B cell (primary cell): Measurements from ENCODE around the gene C1QTNF12. TPM values are rescaled to one million over a fixed set of nuclear protein-coding genes. Genes with fewer than 3 reads are reported as not detected.

Experiments
- ATAC-seq: fragments of 200-7000 bp; cut with Tn5 transposase; one replicate; pipeline ENCODE4 v1.10.0; 2021; ENCODE audit warnings: low read depth, mild to moderate bottlenecking, moderate number of reproducible peaks, moderate library complexity
- CTCF ChIA-PET: fragments of 350-600 bp; sonication (Branson Sonifier 250); formaldehyde crosslinking; loops from one replicate; lab custom pipeline; 2021; ENCODE audit warnings: antibody characterized with exemption, inconsistent platforms; lab: Charles Lee
- POLR2A ChIA-PET: fragments of 350-600 bp; sonication (Branson Sonifier 250); formaldehyde crosslinking; loops from one replicate; lab custom pipeline; 2021; ENCODE audit warnings: antibody characterized with exemption; lab: Charles Lee
- DNase-seq: peaks from one replicate; pipeline ENCODE4 v3.0.0; 2013
- H2AFZ ChIP-seq: 2 replicates; pipeline ENCODE4 v1.6.1; 2012; ENCODE audit warnings: mild to moderate bottlenecking, low read depth, low read length; ENCODE audit not compliant: insufficient read depth, poor library complexity, severe bottlenecking
- H3K27ac ChIP-seq, 2 donors: 1 replicate in 1 of 2; 2 replicates in 1 of 2; pipeline ENCODE4 v1.5.1; 2012 to 2013; ENCODE audit warnings: low read length in 2 of 2, mild to moderate bottlenecking in 2 of 2, moderate library complexity in 1 of 2
- H3K27me3 ChIP-seq, 4 experiments: fragments of 200-600 bp in 1 of 4; sonication (generic) in 1 of 4; replicated peaks in 1 of 4; 1 replicate in 2 of 4; 2 replicates in 2 of 4; pipeline versions ENCODE4 v1.6.1 to v1.7.0; 2013 to 2016; ENCODE audit warnings: low read length in 3 of 4, mild to moderate bottlenecking in 2 of 4, mixed read lengths in 1 of 4, moderate library complexity in 1 of 4; ENCODE audit not compliant: insufficient read depth in 4 of 4, control insufficient read depth in 3 of 4; ENCODE audit errors: control extremely low read depth in 1 of 4
- H3K36me3 ChIP-seq, 2 experiments: replicated peaks in 1 of 2; 1 replicate in 1 of 2; 2 replicates in 1 of 2; pipeline versions ENCODE4 v1.6.1 to v1.7.1; 2013; ENCODE audit warnings: low read length in 1 of 2; ENCODE audit not compliant: insufficient read depth in 2 of 2, control insufficient read depth in 1 of 2; ENCODE audit errors: control extremely low read depth in 1 of 2, extremely low read depth in 1 of 2
- H3K4me1 ChIP-seq, 2 donors: fragments of 200-600 bp in 1 of 2; sonication (generic) in 1 of 2; 1 replicate in 1 of 2; 2 replicates in 1 of 2; pipeline versions ENCODE4 v1.5.1 to v1.6.1; 2013 to 2017; ENCODE audit warnings: low read length in 2 of 2; ENCODE audit not compliant: control insufficient read depth in 2 of 2, insufficient read depth in 2 of 2
- H3K4me2 ChIP-seq: replicated peaks from 2 replicates; pipeline ENCODE3; 2012; ENCODE audit warnings: mild to moderate bottlenecking, low read depth, low read length; ENCODE audit not compliant: poor library complexity, severe bottlenecking
- H3K4me3 ChIP-seq, 5 experiments: fragments of 200-600 bp in 1 of 5; sonication (generic) in 1 of 5; 1 replicate in 3 of 5; 2 replicates in 2 of 5; pipeline versions ENCODE4 v1.5.1 to v1.7.0; 2011 to 2016; ENCODE audit warnings: low read length in 4 of 5, mild to moderate bottlenecking in 4 of 5, low read depth in 2 of 5, control low read depth in 1 of 5, moderate library complexity in 1 of 5; ENCODE audit not compliant: insufficient read depth in 1 of 5; ENCODE audit errors: control extremely low read depth in 1 of 5, extremely low read depth in 1 of 5
- H3K79me2 ChIP-seq: fragments of 200-600 bp; sonication (generic); one replicate; pipeline ENCODE4 v1.6.0; 2016; ENCODE audit warnings: low read length; ENCODE audit not compliant: control insufficient read depth, insufficient read depth
- H3K9ac ChIP-seq: fragments of 200-600 bp; sonication (generic); 2 replicates; pipeline ENCODE4 v1.6.1; 2017; ENCODE audit warnings: mild to moderate bottlenecking, low read length, moderate library complexity
- H3K9me3 ChIP-seq, 3 donors: one replicate each; pipeline versions ENCODE4 v1.6.1 to v1.7.1; 2013; ENCODE audit warnings: low read length in 2 of 3; ENCODE audit not compliant: control insufficient read depth in 2 of 3, insufficient read depth in 1 of 3; ENCODE audit errors: control extremely low read depth in 1 of 3
- H4K20me1 ChIP-seq: 2 replicates; pipeline ENCODE4 v1.6.0; 2012; ENCODE audit warnings: mild to moderate bottlenecking, low read length; ENCODE audit not compliant: insufficient read depth, control insufficient read depth, poor library complexity, severe bottlenecking
- H3K27ac Mint-ChIP-seq: one replicate; pipeline ENCODE4 v1.8.0; 2021; ENCODE audit warnings: mixed read lengths
- H3K27me3 Mint-ChIP-seq: one replicate; pipeline ENCODE4 v1.8.0; 2021; ENCODE audit warnings: mixed read lengths
- H3K4me1 Mint-ChIP-seq: one replicate; pipeline ENCODE4 v1.8.0; 2021; ENCODE audit warnings: mixed read lengths
- H3K4me3 Mint-ChIP-seq: one replicate; pipeline ENCODE4 v1.8.0; 2021; ENCODE audit warnings: mixed read lengths
- H3K9me3 Mint-ChIP-seq: one replicate; pipeline ENCODE4 v1.8.0; 2022; ENCODE audit warnings: mixed read lengths; ENCODE audit not compliant: insufficient read depth
- EZH2 ChIP-seq: IDR thresholded peaks from 2 replicates; pipeline ENCODE4 v1.6.1; 2012; ENCODE audit warnings: borderline replicate concordance, low read depth, mild to moderate bottlenecking, moderate library complexity, low read length; ENCODE audit not compliant: insufficient read depth, poor library complexity, severe bottlenecking
- WGBS: methylation state at CpG from one replicate; pipeline ENCODE4 v1.1.5; 2013; ENCODE audit warnings: missing lambda C conversion rate; ENCODE audit not compliant: insufficient coverage; 5-methylcytosine and 5-hydroxymethylcytosine counted together
- intact Hi-C: fragments of 100-400 bp; cut with micrococcal nuclease; formaldehyde crosslinking; loops from one replicate; pipeline ENCODE4 v1.10.0; 2022
- polyA plus RNA-seq: library from polyadenylated mRNA; depleted of rRNA; stranded (reverse); fragments of >200 nt; gene quantifications from 2 replicates; pipeline ENCODE4 v1.2.3, GENCODE V29; 2012
- total RNA-seq, 2 donors: library from RNA; stranded (reverse); fragments of 120-200 nt in 1 of 2; gene quantifications; 1 replicate in 1 of 2; 2 replicates in 1 of 2; pipeline versions ENCODE4 v1.2.3 to v1.2.4, GENCODE V29; 2013 to 2022
- TF ChIP-seq, protein P1 (sequence below): fragments of 200-600 bp; IDR thresholded peaks from one replicate; pipeline ENCODE4 v1.8.0; 2022; ENCODE audit warnings: antibody characterized with exemption, mild to moderate bottlenecking

The C1QTNF12 gene
- total and polyA plus RNA-seq, 2 donors (not counting 1 experiment from before 2014, with no cell fraction given): 1.2 to 3.2 TPM

DNA sequence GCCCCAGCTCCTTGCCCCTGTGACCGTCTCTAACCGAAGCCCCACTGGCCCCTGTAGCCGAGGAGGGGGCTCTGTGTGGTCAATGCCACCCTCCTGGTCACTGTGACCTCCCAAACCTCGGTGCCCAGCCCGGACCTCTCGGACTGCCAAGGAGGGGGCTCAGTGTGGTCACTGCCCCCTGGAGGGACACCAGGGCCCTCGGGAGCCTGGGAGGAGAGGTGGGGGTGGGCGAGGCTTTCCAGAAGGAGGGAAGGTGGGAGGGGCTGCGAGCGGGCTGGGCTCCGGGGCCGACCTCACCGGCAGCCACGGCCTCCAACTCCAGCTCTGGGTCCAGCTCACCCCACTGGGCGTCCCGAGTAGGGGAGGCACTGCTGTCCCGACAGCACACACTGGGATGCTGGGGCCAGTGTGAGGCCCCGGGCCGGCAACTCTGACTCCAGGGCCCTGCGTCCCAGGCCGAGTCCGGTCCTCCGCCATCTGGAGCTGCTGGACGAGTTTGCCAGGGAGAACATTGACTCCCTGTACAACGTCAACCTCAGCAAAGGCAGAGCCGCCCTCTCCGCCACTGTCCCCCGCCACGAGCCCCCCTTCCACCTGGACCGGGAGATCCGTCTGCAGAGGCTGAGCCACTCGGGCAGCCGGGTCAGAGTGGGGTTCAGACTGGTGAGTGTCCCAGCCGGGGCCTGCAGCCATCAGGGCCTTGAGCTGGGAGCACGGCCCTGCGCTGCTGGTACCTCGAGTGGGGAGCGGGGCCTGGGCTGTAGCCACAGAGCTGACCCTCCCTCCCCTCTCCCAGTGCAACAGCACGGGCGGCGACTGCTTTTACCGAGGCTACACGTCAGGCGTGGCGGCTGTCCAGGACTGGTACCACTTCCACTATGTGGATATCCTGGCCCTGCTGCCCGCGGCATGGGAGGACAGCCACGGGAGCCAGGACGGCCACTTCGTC is 40.1 kb upstream of the C1QTNF12 start:
- no peaks in the 10 kb centered on the region for H4K20me1 ChIP-seq
- no peaks in the 10 kb centered on the region for H3K36me3 ChIP-seq
- H3K27me3 ChIP-seq: no peaks in the 10 kb centered on the region
- Mint-ChIP-seq H3K27ac (no peak overlapping the region), H3K27me3 (no peaks in the 10 kb centered on the region), H3K4me3 (no peak overlapping the region), H3K9me3 (no peaks in the 10 kb centered on the region), H3K4me1 (peaks cover 8% of the 10 kb centered on the region)
- H2AFZ ChIP-seq: no peak overlapping the region
- ChIA-PET CTCF (interaction anchor here (0.8 to 1.7 kb wide), 5 partner anchors 11 to 303 kb away, joined by 3 to 5 read pairs (median 4); no protein-coding TSS in a partner anchor), POLR2A (no interaction called here)
- WGBS: 74% methylated on average over 48 of the region's 50 CpGs
- no peak overlapping the region for H3K27ac ChIP-seq
- H3K9ac ChIP-seq: no peak overlapping the region
- no peak overlapping the region for H3K4me3 ChIP-seq
- ATAC-seq (no peak), DNase-seq (no peak)
- H3K4me2 ChIP-seq: no peak overlapping the region
- no peaks in the 10 kb centered on the region for H3K9me3 ChIP-seq
- intact Hi-C loops: no loop called here
- TF ChIP-seq, protein P1, sequence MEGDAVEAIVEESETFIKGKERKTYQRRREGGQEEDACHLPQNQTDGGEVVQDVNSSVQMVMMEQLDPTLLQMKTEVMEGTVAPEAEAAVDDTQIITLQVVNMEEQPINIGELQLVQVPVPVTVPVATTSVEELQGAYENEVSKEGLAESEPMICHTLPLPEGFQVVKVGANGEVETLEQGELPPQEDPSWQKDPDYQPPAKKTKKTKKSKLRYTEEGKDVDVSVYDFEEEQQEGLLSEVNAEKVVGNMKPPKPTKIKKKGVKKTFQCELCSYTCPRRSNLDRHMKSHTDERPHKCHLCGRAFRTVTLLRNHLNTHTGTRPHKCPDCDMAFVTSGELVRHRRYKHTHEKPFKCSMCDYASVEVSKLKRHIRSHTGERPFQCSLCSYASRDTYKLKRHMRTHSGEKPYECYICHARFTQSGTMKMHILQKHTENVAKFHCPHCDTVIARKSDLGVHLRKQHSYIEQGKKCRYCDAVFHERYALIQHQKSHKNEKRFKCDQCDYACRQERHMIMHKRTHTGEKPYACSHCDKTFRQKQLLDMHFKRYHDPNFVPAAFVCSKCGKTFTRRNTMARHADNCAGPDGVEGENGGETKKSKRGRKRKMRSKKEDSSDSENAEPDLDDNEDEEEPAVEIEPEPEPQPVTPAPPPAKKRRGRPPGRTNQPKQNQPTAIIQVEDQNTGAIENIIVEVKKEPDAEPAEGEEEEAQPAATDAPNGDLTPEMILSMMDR: no peak
- no peak for TF ChIP-seq EZH2
- peaks cover 0 to 13% of the 10 kb centered on the region in 2 donors for H3K4me1 ChIP-seq
- no peaks in the 10 kb centered on the region for H3K79me2 ChIP-seq
